Stimulated activated naive CD8-positive, alpha-beta T cell treated with anti-CD3 and anti-CD28 coated beads, Interleukin-15, Interleukin-2, amounts not matched to agents 100 ng/mL and 50 ng/mL, for 24 hours (primary cell): ENCODE data around the gene ITIH4.

Experiments used
- H3K27ac Mint-ChIP-seq: one replicate; pipeline ENCODE4 v1.8.0; 2021; ENCODE audit warnings: mild to moderate bottlenecking, mixed read lengths
- H3K27me3 Mint-ChIP-seq: one replicate; pipeline ENCODE4 v1.8.0; 2021; ENCODE audit warnings: mixed read lengths
- H3K36me3 Mint-ChIP-seq: one replicate; pipeline ENCODE4 v1.8.0; 2021; ENCODE audit warnings: low read depth, mixed read lengths
- H3K4me1 Mint-ChIP-seq: one replicate; pipeline ENCODE4 v1.8.0; 2021; ENCODE audit warnings: low read depth, mixed read lengths
- H3K4me3 Mint-ChIP-seq: one replicate; pipeline ENCODE4 v1.8.0; 2021; ENCODE audit warnings: mild to moderate bottlenecking, mixed read lengths
- H3K9me3 Mint-ChIP-seq: one replicate; pipeline ENCODE4 v1.8.0; 2021; ENCODE audit warnings: mixed read lengths

ITIH4 gene

GRCh38 chr3:52830535-52831258 lies at the start of gene ITIH4:
Gene ITIH4 (minus strand): TSS chr3:52830672. CDS start chr3:52830642, 30 bp downstream.
- Mint-ChIP-seq H3K9me3 (no peaks in the 10 kb centered on the region), H3K4me3 (no peak within 1 kb of the TSS), H3K4me1 (peaks cover 5% of the 10 kb centered on the region), H3K27ac (no peak within 1 kb of the TSS), H3K27me3 (no peaks in the 10 kb centered on the region), H3K36me3 (no peaks in the 10 kb centered on the region)

- H3K36me3 Mint-ChIP-seq: peaks cover 10% of the 10 kb centered on the region
- H3K9me3 Mint-ChIP-seq: peaks cover 6% of the 10 kb centered on the region
- H3K4me3 Mint-ChIP-seq: no peak overlapping the region
- H3K4me1 Mint-ChIP-seq: peaks cover 18% of the 10 kb centered on the region
- no peaks in the 10 kb centered on the region for H3K27me3 Mint-ChIP-seq
- H3K27ac Mint-ChIP-seq: no peak overlapping the region
Measured at GRCh38 chr3:52880047-52880446, 49.6 kb upstream of the ITIH4 start.

- peaks cover under 1% of the 10 kb centered on the region for H3K9me3 Mint-ChIP-seq
- no peak overlapping the region for H3K4me3 Mint-ChIP-seq
- no peaks in the 10 kb centered on the region for H3K27me3 Mint-ChIP-seq
- peaks cover 8% of the 10 kb centered on the region for H3K36me3 Mint-ChIP-seq
- no peak overlapping the region for H3K27ac Mint-ChIP-seq
- H3K4me1 Mint-ChIP-seq: peaks cover 23% of the 10 kb centered on the region
Measured at GRCh38 chr3:52879581-52879980, 49.1 kb upstream of the ITIH4 start.

- Mint-ChIP-seq H3K9me3 (no peaks in the 10 kb centered on the region), H3K27me3 (no peaks in the 10 kb centered on the region), H3K4me3 (no peak overlapping the region), H3K36me3 (peaks cover 8% of the 10 kb centered on the region), H3K27ac (no peak overlapping the region), H3K4me1 (peaks cover 28% of the 10 kb centered on the region)
Measured at GRCh38 chr3:52879090-52879489, 48.6 kb upstream of the ITIH4 start.

- H3K9me3 Mint-ChIP-seq: no peaks in the 10 kb centered on the region
- no peak overlapping the region for H3K4me3 Mint-ChIP-seq
- H3K4me1 Mint-ChIP-seq: peaks cover 37% of the 10 kb centered on the region
- no peak overlapping the region for H3K27ac Mint-ChIP-seq
- no peaks in the 10 kb centered on the region for H3K27me3 Mint-ChIP-seq
- H3K36me3 Mint-ChIP-seq: peaks cover 8% of the 10 kb centered on the region
Measured at GRCh38 chr3:52877085-52877484, 46.6 kb upstream of the ITIH4 start.

GRCh38 chr3:52874864-52875587 lies 44.6 kb upstream of the ITIH4 start:
- Mint-ChIP-seq H3K27me3 (no peaks in the 10 kb centered on the region), H3K27ac (peak overlapping the region; percentile 50), H3K9me3 (no peaks in the 10 kb centered on the region), H3K4me1 (peaks cover 33% of the 10 kb centered on the region), H3K4me3 (no peak overlapping the region), H3K36me3 (peaks cover 8% of the 10 kb centered on the region)

- peaks cover 32% of the 10 kb centered on the region for H3K4me1 Mint-ChIP-seq
- no peaks in the 10 kb centered on the region for H3K27me3 Mint-ChIP-seq
- H3K27ac Mint-ChIP-seq: peak overlapping the region; percentile 13
- H3K36me3 Mint-ChIP-seq: peaks cover 3% of the 10 kb centered on the region
- H3K9me3 Mint-ChIP-seq: no peaks in the 10 kb centered on the region
- H3K4me3 Mint-ChIP-seq: no peak overlapping the region
Measured at GRCh38 chr3:52874160-52874701, 43.8 kb upstream of the ITIH4 start.

- peaks cover 6% of the 10 kb centered on the region for H3K36me3 Mint-ChIP-seq
- no peak overlapping the region for H3K27ac Mint-ChIP-seq
- no peaks in the 10 kb centered on the region for H3K9me3 Mint-ChIP-seq
- no peak overlapping the region for H3K4me3 Mint-ChIP-seq
- peaks cover 32% of the 10 kb centered on the region for H3K4me1 Mint-ChIP-seq
- H3K27me3 Mint-ChIP-seq: no peaks in the 10 kb centered on the region
Measured at GRCh38 chr3:52873433-52874159, 43.1 kb upstream of the ITIH4 start.

DNA sequence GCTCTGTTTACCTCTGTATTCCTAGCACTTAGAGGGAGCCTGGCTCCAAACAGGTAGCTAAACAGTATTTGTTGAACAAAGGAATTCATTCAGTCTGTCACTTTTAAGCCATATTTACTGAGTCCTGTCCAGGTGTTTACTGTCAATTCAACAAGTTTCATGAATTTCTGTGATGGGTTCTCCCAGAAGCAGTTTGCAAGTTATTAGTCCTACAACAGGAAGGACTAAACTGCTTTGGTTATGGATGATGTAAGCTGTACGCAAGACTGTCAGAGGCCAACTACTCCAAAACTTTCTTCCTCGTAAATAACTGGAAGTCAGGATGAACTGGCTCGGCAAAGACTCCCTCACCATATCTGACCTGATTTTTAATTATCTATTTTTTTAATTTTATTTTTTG lies 41.8 kb upstream of the ITIH4 start:
- Mint-ChIP-seq H3K9me3 (no peaks in the 10 kb centered on the region), H3K4me1 (peaks cover 32% of the 10 kb centered on the region), H3K4me3 (no peak overlapping the region), H3K27me3 (no peaks in the 10 kb centered on the region), H3K27ac (no peak overlapping the region), H3K36me3 (peaks cover 6% of the 10 kb centered on the region)

DNA sequence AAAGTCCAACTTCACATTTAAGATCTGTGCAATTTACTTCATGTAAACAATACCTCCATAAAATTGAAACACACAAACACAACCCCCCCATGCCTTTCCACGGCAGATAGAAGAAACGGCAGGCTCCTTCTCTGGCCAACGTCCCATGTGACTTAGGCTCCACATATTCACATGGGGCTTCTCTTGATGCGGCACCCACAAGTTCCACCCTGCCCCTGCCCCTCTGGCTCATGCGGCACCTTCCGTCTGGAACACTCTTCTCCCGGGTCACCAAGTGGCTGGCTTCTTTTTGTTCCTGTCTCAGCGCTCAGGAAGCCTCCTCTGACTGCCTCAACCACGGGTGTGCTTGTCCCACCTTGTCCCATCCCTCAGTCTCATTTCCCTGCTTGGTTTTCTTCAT lies 41.3 kb upstream of the ITIH4 start:
- peaks cover 32% of the 10 kb centered on the region for H3K4me1 Mint-ChIP-seq
- H3K27ac Mint-ChIP-seq: no peak overlapping the region
- H3K27me3 Mint-ChIP-seq: no peaks in the 10 kb centered on the region
- no peaks in the 10 kb centered on the region for H3K9me3 Mint-ChIP-seq
- H3K36me3 Mint-ChIP-seq: peaks cover 6% of the 10 kb centered on the region
- no peak overlapping the region for H3K4me3 Mint-ChIP-seq

DNA sequence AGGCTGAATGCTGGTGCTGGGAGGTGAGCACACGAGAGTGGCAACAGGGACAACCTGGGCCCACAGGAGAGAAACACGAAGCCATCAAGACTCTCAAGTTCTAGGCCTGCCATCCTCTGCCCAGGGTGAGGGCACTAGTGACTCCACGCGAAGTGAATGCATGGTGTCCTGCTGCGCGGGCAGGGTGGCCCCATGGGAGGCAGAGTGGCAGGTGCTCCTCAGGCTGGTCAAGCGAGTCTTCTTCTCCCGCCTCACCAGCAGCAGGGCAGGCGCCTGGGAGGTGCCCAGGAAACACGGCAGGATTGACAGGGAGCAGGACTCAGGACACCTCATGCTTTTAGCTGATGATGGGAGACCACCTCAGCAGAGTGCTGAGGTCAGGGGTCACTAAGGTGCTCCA lies 40.0 kb upstream of the ITIH4 start:
- peaks cover 10% of the 10 kb centered on the region for H3K9me3 Mint-ChIP-seq
- H3K4me3 Mint-ChIP-seq: no peak overlapping the region
- peaks cover 15% of the 10 kb centered on the region for H3K36me3 Mint-ChIP-seq
- H3K27me3 Mint-ChIP-seq: no peaks in the 10 kb centered on the region
- no peak overlapping the region for H3K27ac Mint-ChIP-seq
- H3K4me1 Mint-ChIP-seq: peaks cover 27% of the 10 kb centered on the region

DNA sequence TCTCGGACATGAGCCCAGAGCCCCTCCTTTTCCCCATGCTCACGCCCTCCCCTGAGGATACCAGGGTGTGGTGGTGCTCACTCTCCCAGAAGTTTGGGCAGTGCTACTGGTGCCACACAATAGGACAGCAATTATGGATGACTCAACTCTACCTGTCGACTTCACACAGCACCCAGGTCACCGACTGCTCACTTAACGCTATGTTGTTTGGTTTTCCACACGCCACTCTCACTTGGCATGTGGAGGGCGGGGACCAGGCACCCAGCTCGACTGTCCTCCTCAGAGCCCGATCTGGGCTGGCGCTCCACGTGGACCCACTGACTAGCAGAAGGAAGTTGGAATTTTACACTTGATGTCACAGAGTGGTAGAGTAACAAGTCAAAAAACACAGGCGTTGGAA lies 36.0 kb upstream of the ITIH4 start:
- Mint-ChIP-seq H3K27ac (no peak overlapping the region), H3K4me1 (peaks cover 4% of the 10 kb centered on the region), H3K36me3 (peaks cover 38% of the 10 kb centered on the region), H3K4me3 (no peak overlapping the region), H3K27me3 (no peaks in the 10 kb centered on the region), H3K9me3 (peaks cover 17% of the 10 kb centered on the region)

DNA sequence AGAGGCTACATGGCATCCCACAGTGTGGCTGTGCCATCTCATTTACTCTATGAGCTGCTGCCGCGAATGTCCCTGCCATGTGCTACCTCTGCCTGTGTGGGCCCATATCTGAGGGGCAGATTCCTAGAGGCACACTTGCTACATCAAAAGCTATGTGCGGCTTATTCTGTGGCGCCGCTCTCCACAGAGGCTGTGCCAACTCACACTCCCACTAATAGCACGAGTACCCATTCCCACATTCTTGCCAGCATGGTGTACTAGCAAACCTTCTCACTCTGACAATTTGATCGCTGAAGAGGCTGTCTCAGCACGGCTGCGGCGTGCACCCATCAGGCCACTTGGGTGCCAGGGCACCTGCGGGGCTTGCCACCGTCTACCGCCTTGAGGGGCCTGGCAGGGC lies 35.5 kb upstream of the ITIH4 start:
- no peaks in the 10 kb centered on the region for H3K27me3 Mint-ChIP-seq
- no peak overlapping the region for H3K27ac Mint-ChIP-seq
- no peak overlapping the region for H3K4me3 Mint-ChIP-seq
- peaks cover 38% of the 10 kb centered on the region for H3K36me3 Mint-ChIP-seq
- H3K4me1 Mint-ChIP-seq: peaks cover 2% of the 10 kb centered on the region
- peaks cover 17% of the 10 kb centered on the region for H3K9me3 Mint-ChIP-seq

DNA sequence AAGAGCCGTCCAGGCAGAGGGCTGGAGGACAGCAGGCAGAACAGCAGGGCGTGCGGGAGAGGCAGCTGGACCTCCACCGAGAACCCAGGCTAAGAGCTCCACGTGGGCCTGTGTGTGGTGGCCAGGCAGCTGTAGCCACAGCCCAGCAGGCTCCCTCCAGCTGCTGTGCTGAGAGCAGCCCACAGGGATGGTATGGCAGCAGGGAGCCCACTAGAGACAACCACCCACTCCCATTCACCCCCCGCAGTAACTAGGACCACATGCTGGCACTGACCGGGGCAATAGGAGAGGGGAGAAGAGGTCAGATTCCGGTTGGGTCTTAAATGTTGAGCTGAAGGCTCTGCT lies 29.9 kb upstream of the ITIH4 start:
- H3K27ac Mint-ChIP-seq: no peak overlapping the region
- H3K4me1 Mint-ChIP-seq: no peaks in the 10 kb centered on the region
- H3K36me3 Mint-ChIP-seq: peaks cover 25% of the 10 kb centered on the region
- H3K9me3 Mint-ChIP-seq: peaks cover 7% of the 10 kb centered on the region
- H3K4me3 Mint-ChIP-seq: no peak overlapping the region
- H3K27me3 Mint-ChIP-seq: no peaks in the 10 kb centered on the region
